K562 (cell line): ENCODE results near the gene HCN3. TPM values are rescaled to one million over a fixed set of nuclear protein-coding genes. Genes with fewer than 3 reads are reported as not detected.
A peak's percentile ranks its signal among the peaks of the same experiment; 100 is the strongest.

Experiments used
- CC2D1A ChIP-seq: fragments of 450-650 bp; IDR thresholded peaks from 2 replicates; pipeline ENCODE4 v1.6.1; 2017; ENCODE audit warnings: mild to moderate bottlenecking
- CXXC5 ChIP-seq: fragments of 250-450 bp; sonication (Bioruptor Pico); IDR thresholded peaks from 2 replicates; pipeline ENCODE4 v1.8.0; 2022; ENCODE audit warnings: inconsistent platforms, mild to moderate bottlenecking, moderate library complexity
- KDM5B ChIP-seq: fragments of 200-600 bp; sonication (generic); IDR thresholded peaks from 2 replicates; pipeline ENCODE4 v1.6.1; 2012; ENCODE audit warnings: low read depth, mild to moderate bottlenecking, moderate library complexity, low read length, control low read depth, inconsistent platforms; ENCODE audit not compliant: insufficient replicate concordance
- NCOA4 ChIP-seq: fragments of 450-650 bp; IDR thresholded peaks from 2 replicates; pipeline ENCODE4 v1.6.1; 2018; ENCODE audit warnings: mild to moderate bottlenecking; ENCODE audit not compliant: partially characterized antibody
- NUFIP1 ChIP-seq: fragments of 450-650 bp; IDR thresholded peaks from 2 replicates; pipeline ENCODE4 v1.6.1; 2018; ENCODE audit not compliant: partially characterized antibody
- RBM22 ChIP-seq: fragments of 200-400 bp; formaldehyde crosslinking; IDR thresholded peaks from 2 replicates; pipeline ENCODE4 v1.6.1; 2018; ENCODE audit warnings: low read length, low read depth; ENCODE audit not compliant: poor library complexity, severe bottlenecking
- RFX7 ChIP-seq: fragments of 250-450 bp; sonication (Bioruptor Pico); IDR thresholded peaks from 2 replicates; pipeline ENCODE4 v1.5.1; 2021; ENCODE audit warnings: mild to moderate bottlenecking
- RHOXF2B ChIP-seq: fragments of 250-450 bp; sonication (Bioruptor Pico); conservative IDR thresholded peaks from 2 replicates; pipeline ENCODE4 v1.5.1; 2021
- SIN3A ChIP-seq, 2 experiments: fragments of 150-350 bp in 1 of 2; IDR thresholded peaks; 2 replicates each; pipeline ENCODE4 v1.6.1; 2011 to 2016; ENCODE audit warnings: borderline replicate concordance in 2 of 2, low read depth in 2 of 2, low read length in 2 of 2, mild to moderate bottlenecking in 2 of 2, moderate library complexity in 2 of 2; ENCODE audit not compliant: control insufficient read depth in 1 of 2
- SIRT6 ChIP-seq: IDR thresholded peaks from one replicate; pipeline ENCODE4 v1.6.1; 2012; ENCODE audit warnings: low read depth, mild to moderate bottlenecking, control low read depth, inconsistent platforms, low read length, moderate library complexity
- XRCC5 ChIP-seq: fragments of 200-400 bp; formaldehyde crosslinking; IDR thresholded peaks from 2 replicates; pipeline ENCODE4 v1.6.1; 2017; ENCODE audit warnings: low read depth, mild to moderate bottlenecking, low read length
- ZFP30 ChIP-seq: fragments of 250-450 bp; sonication (Bioruptor Pico); IDR thresholded peaks from 2 replicates; pipeline ENCODE4 v1.8.0; 2022; ENCODE audit warnings: moderate library complexity, mild to moderate bottlenecking, inconsistent platforms, borderline replicate concordance
- ZNF263 ChIP-seq: sonication (generic); formaldehyde crosslinking; IDR thresholded peaks from 2 replicates; pipeline ENCODE4 v1.8.0; 2022; ENCODE audit warnings: mild to moderate bottlenecking, missing genetic modification reagents, borderline replicate concordance
- polyA plus RNA-seq, 8 experiments: library from polyadenylated mRNA; depleted of rRNA in 4 of 8; stranded (reverse) in 5 of 8; unstranded in 3 of 8; fragments of >200 nt; fragmentation: Nextera tagmentation in 2 of 8; fragmentation: Illumina TruSeq in 1 of 8; extraction: Ambion mirVana in 2 of 8; extraction: Trizol in 1 of 8; gene quantifications; 2 replicates each; pipeline versions ENCODE4 v1.2.1 to v1.2.3, GENCODE V29; 2011 to 2014; ENCODE audit warnings: inconsistent platforms in 1 of 8, missing spikeins in 1 of 8
- total RNA-seq, 7 experiments: library from RNA; depleted of rRNA in 6 of 7; stranded (reverse); fragments of >200 nt in 6 of 7; fragmentation: Illumina TruSeq in 2 of 7; extraction: Trizol in 2 of 7; gene quantifications; 2 replicates each; pipeline versions ENCODE4 v1.2.1 to v1.2.3, GENCODE V29; 2011 to 2021; ENCODE audit warnings: low replicate concordance in 1 of 7
- TF ChIP-seq, protein P1 (sequence below): sonication (generic); formaldehyde crosslinking; IDR thresholded peaks from 2 replicates; pipeline ENCODE4 v1.8.0; 2022; ENCODE audit warnings: mild to moderate bottlenecking, missing genetic modification reagents
- TF ChIP-seq, protein P2 (sequence below), 2 experiments: fragments of 450-650 bp; IDR thresholded peaks; 2 replicates each; pipeline ENCODE4 v1.6.1; 2018; ENCODE audit warnings: mild to moderate bottlenecking in 2 of 2, low read depth in 1 of 2; ENCODE audit not compliant: partially characterized antibody in 2 of 2
- TF ChIP-seq, protein P3 (sequence below): fragments of 250-450 bp; sonication (Bioruptor Pico); IDR thresholded peaks from 2 replicates; pipeline ENCODE4 v1.5.0; 2020; ENCODE audit warnings: mild to moderate bottlenecking
- TF ChIP-seq, protein P4 (sequence below): fragments of 250-450 bp; sonication (Bioruptor Pico); IDR thresholded peaks from 2 replicates; pipeline ENCODE4 v1.8.0; 2021; ENCODE audit warnings: moderate library complexity, mild to moderate bottlenecking, inconsistent platforms

Gene HCN3
- total and polyA plus RNA-seq, 9 of the 15 experiments (the other 6 are each of a cell fraction or from before 2014, with no cell fraction given) = 0.91 to 9.7 (median 3.9) TPM

DNA sequence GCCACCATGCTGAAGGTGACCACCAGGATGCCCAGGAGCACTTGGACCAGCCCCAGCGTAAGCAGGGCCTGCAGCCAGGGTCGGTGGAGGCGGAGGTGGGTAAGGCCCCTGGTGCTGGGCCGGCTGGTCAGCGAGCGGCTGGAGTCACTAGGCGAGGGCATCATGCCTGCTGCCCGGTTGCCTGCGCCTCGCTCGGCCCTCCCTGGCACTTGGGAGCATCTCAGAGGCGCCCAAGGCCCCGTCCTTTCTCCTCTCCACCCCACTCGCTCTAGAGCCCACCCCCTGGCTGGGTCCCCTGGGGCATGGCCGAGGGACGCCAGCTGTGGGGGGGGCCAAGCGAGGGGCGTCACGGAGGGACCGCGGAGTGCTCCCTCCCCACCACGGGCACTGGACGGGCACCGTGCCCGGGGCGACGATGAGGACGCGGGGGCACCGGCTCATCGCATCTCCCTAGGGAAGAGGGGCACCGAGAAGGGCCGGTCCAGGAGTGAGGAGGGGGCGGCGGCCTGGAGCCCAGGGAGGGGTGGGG, 22.5 kb upstream of the HCN3 start (continued):
- TF ChIP-seq, protein P1, sequence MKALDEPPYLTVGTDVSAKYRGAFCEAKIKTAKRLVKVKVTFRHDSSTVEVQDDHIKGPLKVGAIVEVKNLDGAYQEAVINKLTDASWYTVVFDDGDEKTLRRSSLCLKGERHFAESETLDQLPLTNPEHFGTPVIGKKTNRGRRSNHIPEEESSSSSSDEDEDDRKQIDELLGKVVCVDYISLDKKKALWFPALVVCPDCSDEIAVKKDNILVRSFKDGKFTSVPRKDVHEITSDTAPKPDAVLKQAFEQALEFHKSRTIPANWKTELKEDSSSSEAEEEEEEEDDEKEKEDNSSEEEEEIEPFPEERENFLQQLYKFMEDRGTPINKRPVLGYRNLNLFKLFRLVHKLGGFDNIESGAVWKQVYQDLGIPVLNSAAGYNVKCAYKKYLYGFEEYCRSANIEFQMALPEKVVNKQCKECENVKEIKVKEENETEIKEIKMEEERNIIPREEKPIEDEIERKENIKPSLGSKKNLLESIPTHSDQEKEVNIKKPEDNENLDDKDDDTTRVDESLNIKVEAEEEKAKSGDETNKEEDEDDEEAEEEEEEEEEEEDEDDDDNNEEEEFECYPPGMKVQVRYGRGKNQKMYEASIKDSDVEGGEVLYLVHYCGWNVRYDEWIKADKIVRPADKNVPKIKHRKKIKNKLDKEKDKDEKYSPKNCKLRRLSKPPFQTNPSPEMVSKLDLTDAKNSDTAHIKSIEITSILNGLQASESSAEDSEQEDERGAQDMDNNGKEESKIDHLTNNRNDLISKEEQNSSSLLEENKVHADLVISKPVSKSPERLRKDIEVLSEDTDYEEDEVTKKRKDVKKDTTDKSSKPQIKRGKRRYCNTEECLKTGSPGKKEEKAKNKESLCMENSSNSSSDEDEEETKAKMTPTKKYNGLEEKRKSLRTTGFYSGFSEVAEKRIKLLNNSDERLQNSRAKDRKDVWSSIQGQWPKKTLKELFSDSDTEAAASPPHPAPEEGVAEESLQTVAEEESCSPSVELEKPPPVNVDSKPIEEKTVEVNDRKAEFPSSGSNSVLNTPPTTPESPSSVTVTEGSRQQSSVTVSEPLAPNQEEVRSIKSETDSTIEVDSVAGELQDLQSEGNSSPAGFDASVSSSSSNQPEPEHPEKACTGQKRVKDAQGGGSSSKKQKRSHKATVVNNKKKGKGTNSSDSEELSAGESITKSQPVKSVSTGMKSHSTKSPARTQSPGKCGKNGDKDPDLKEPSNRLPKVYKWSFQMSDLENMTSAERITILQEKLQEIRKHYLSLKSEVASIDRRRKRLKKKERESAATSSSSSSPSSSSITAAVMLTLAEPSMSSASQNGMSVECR (CRISPR knock-in tag) = no peak; the same call in 1 of the 2 replicates
- TF ChIP-seq RFX7 (CRISPR knock-in tag) (no peak), XRCC5 (0 out of 2 replicates have a peak, but pooled peaks have one; percentile 2), CXXC5 (no peak), CC2D1A (no peak), ZNF263 (peak; percentile 46; the same call in 1 of the 2 replicates), RHOXF2B (CRISPR knock-in tag) (no peak), KDM5B (no peak), ZFP30 (CRISPR knock-in tag) (no peak), SIRT6 (no peak), RBM22 (peak; percentile 8), NCOA4 (no peak), NUFIP1 (no peak), SIN3A (IDR thresholded peaks at IDR 0.05; ENCODE audit: borderline replicate concordance in 2 of 2, control insufficient read depth in 1 of 2, low read depth in 2 of 2, low read length in 2 of 2) (no peak)
- TF ChIP-seq, protein P2, sequence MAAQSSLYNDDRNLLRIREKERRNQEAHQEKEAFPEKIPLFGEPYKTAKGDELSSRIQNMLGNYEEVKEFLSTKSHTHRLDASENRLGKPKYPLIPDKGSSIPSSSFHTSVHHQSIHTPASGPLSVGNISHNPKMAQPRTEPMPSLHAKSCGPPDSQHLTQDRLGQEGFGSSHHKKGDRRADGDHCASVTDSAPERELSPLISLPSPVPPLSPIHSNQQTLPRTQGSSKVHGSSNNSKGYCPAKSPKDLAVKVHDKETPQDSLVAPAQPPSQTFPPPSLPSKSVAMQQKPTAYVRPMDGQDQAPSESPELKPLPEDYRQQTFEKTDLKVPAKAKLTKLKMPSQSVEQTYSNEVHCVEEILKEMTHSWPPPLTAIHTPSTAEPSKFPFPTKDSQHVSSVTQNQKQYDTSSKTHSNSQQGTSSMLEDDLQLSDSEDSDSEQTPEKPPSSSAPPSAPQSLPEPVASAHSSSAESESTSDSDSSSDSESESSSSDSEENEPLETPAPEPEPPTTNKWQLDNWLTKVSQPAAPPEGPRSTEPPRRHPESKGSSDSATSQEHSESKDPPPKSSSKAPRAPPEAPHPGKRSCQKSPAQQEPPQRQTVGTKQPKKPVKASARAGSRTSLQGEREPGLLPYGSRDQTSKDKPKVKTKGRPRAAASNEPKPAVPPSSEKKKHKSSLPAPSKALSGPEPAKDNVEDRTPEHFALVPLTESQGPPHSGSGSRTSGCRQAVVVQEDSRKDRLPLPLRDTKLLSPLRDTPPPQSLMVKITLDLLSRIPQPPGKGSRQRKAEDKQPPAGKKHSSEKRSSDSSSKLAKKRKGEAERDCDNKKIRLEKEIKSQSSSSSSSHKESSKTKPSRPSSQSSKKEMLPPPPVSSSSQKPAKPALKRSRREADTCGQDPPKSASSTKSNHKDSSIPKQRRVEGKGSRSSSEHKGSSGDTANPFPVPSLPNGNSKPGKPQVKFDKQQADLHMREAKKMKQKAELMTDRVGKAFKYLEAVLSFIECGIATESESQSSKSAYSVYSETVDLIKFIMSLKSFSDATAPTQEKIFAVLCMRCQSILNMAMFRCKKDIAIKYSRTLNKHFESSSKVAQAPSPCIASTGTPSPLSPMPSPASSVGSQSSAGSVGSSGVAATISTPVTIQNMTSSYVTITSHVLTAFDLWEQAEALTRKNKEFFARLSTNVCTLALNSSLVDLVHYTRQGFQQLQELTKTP (IDR thresholded peaks at IDR 0.05; ENCODE audit: low read depth in 1 of 2, partially characterized antibody in 2 of 2) = no peak
- TF ChIP-seq, protein P3, sequence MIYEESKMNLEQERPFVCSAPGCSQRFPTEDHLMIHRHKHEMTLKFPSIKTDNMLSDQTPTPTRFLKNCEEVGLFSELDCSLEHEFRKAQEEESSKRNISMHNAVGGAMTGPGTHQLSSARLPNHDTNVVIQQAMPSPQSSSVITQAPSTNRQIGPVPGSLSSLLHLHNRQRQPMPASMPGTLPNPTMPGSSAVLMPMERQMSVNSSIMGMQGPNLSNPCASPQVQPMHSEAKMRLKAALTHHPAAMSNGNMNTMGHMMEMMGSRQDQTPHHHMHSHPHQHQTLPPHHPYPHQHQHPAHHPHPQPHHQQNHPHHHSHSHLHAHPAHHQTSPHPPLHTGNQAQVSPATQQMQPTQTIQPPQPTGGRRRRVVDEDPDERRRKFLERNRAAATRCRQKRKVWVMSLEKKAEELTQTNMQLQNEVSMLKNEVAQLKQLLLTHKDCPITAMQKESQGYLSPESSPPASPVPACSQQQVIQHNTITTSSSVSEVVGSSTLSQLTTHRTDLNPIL (CRISPR knock-in tag) = no peak
- TF ChIP-seq, protein P4, sequence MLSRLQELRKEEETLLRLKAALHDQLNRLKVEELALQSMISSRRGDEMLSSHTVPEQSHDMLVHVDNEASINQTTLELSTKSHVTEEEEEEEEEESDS (CRISPR knock-in tag) = no peak
